Thyroid gland (tissue), 4 donors: ENCODE results near the gene CD8A. TPM values are rescaled to one million over a fixed set of nuclear protein-coding genes. Genes with fewer than 3 reads are reported as not detected.

Source experiments
- DNase-seq, 2 donors: peaks; one replicate each; pipeline ENCODE4 v3.0.0-alpha.2; 2019
- H3K27ac ChIP-seq, 3 donors: fragments of 200-600 bp; sonication (generic); 1 replicate in 2 of 3; 2 replicates in 1 of 3; pipeline ENCODE4 v1.5.1; 2016 to 2019; ENCODE audit warnings: mild to moderate bottlenecking in 1 of 3, moderate library complexity in 1 of 3
- H3K27me3 ChIP-seq: fragments of 200-600 bp; sonication (generic); one replicate; pipeline ENCODE4 v1.5.1; 2019
- H3K36me3 ChIP-seq, 2 donors: fragments of 200-600 bp; sonication (generic); one replicate each; pipeline ENCODE4 v1.5.1; 2016 to 2019
- H3K4me1 ChIP-seq, 2 donors: fragments of 200-600 bp; sonication (generic); one replicate each; pipeline ENCODE4 v1.5.1; 2017 to 2019
- H3K4me3 ChIP-seq, 3 donors: fragments of 200-600 bp; sonication (generic); replicated peaks in 1 of 3; 1 replicate in 2 of 3; 2 replicates in 1 of 3; pipeline ENCODE4 v1.5.1; 2016; ENCODE audit warnings: mild to moderate bottlenecking in 1 of 3
- H3K9me3 ChIP-seq: fragments of 200-600 bp; sonication (generic); one replicate; pipeline ENCODE4 v1.5.1; 2017
- POLR2A ChIP-seq, 2 donors: fragments of 450-650 bp; IDR thresholded peaks; one replicate each; pipeline ENCODE4 v1.6.1; 2017; ENCODE audit warnings: antibody characterized with exemption in 2 of 2, mild to moderate bottlenecking in 2 of 2, moderate library complexity in 1 of 2
- WGBS, 2 donors: methylation state at CpG; one replicate each; pipeline ENCODE4 v1.1.5; 2017; 5-methylcytosine and 5-hydroxymethylcytosine counted together
- intact Hi-C: fragments of 100-400 bp; cut with DNase I; formaldehyde crosslinking; loops from one replicate; pipeline ENCODE4 v1.15.1; 2023
- total RNA-seq, 4 donors: library from RNA; depleted of rRNA; stranded (reverse); fragments of >200 nt; gene quantifications; one replicate each; pipeline ENCODE4 v1.2.3, GENCODE V29; 2016
- TF ChIP-seq, protein P1 (sequence below), 6 experiments: fragments of 200-600 bp in 3 of 6; fragments of 450-650 bp in 3 of 6; sonication (generic) in 3 of 6; IDR thresholded peaks; one replicate each; pipeline ENCODE4 v1.5.1; 2016 to 2019; ENCODE audit warnings: antibody characterized with exemption in 6 of 6, mild to moderate bottlenecking in 2 of 6, inconsistent platforms in 1 of 6, moderate library complexity in 1 of 6

CD8A gene
- total RNA-seq, 4 donors from 2014 or later: 1.2 to 4.3 (median 2.3) TPM

DNA sequence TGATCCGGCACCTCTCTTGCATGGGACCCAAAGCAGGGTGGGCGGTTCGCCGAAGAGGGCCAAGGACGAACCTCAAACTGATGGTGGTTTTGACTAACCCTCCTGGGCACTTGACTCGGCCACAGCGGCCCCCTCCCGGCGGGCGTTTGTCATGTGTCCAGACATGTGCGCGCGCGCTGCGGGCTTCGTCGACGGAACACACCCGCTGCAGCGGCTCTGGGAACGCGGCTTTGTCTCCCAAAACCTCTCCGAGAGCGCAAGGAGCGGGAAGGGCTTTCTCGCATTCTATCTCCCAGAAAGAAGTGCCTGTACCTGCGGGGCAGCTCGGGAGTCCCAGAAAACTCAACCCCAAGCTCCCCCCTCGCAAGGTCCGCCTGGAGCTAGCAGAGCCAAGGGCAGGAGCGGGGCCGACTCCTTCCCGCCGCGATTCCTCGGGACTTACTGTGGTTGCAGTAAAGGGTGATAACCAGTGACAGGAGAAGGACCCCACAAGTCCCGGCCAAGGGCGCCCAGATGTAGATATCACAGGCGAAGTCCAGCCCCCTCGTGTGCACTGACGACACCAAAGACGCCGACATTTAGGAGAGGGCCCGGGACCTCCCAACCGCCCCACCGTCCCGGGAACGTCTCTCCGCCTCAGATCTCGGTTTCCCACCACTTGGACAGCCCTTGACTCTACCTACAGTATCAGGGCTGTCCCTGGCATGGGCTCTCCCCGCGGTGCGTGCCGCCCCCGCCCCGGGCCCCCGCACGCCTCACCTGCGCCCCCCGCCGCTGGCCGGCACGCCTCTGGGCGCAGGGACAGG, 1.6 kb downstream of the CD8A start:
- Histone ChIP-seq H3K27me3 (peaks cover 5% of the 10 kb centered on the region), H3K4me1 (peaks cover 10 to 35% of the 10 kb centered on the region in 2 donors), H3K27ac (no peak overlapping the region), H3K4me3 (peak overlapping the region in 1 of 3 donors; percentile 12), H3K36me3 (no peaks in the 10 kb centered on the region), H3K9me3 (no peaks in the 10 kb centered on the region)
- WGBS, 2 donors: 11 to 25% methylated on average over 19 to 22 of the region's 64 CpGs
- intact Hi-C loops: no loop called here
- TF ChIP-seq POLR2A (IDR thresholded peaks at IDR 0.05): no peak
- TF ChIP-seq, protein P1, sequence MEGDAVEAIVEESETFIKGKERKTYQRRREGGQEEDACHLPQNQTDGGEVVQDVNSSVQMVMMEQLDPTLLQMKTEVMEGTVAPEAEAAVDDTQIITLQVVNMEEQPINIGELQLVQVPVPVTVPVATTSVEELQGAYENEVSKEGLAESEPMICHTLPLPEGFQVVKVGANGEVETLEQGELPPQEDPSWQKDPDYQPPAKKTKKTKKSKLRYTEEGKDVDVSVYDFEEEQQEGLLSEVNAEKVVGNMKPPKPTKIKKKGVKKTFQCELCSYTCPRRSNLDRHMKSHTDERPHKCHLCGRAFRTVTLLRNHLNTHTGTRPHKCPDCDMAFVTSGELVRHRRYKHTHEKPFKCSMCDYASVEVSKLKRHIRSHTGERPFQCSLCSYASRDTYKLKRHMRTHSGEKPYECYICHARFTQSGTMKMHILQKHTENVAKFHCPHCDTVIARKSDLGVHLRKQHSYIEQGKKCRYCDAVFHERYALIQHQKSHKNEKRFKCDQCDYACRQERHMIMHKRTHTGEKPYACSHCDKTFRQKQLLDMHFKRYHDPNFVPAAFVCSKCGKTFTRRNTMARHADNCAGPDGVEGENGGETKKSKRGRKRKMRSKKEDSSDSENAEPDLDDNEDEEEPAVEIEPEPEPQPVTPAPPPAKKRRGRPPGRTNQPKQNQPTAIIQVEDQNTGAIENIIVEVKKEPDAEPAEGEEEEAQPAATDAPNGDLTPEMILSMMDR (IDR thresholded peaks at IDR 0.05): no peak
- no peak for DNase-seq

- DNase-seq: peak; percentile 61 to 62
- H3K36me3 ChIP-seq: no peaks in the 10 kb centered on the region
- intact Hi-C loops: no loop called here
- TF ChIP-seq, protein P1 (IDR thresholded peaks at IDR 0.05): no peak
- no peak for TF ChIP-seq POLR2A (IDR thresholded peaks at IDR 0.05)
- H3K27me3 ChIP-seq: peaks cover 5% of the 10 kb centered on the region
- H3K27ac ChIP-seq: no peak overlapping the region
- no peaks in the 10 kb centered on the region for H3K9me3 ChIP-seq
- H3K4me1 ChIP-seq: peaks cover 10 to 35% of the 10 kb centered on the region in 2 donors
- WGBS, 2 donors: 27 to 29% methylated on average over 7 of the region's 7 CpGs
- no peak overlapping the region for H3K4me3 ChIP-seq
These were observed 2.5 kb downstream of the CD8A start for GRCh38 chr2:86788165-86788564.

DNA sequence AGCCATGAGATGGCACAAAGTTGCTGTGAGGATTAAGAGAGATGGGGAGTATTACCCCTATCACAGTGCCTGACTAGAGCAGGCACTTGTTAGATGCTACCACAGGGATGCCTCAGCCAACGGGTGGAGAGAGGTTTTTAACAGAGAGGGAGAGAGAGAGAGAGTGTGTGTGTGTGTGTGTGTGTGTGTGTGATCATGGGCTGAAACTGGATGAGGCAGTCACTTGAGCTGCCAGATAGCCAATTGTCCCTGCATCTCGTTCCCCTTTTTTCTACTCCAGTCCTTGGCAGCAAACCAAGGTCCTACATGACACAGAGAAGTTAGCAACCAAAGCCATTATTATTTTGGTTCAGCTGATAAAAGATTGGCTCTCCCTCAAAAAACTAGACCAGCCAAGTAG, 3.0 kb downstream of the CD8A start:
- H3K27ac ChIP-seq: no peak overlapping the region
- intact Hi-C loops: no loop called here
- H3K27me3 ChIP-seq: peaks cover 5% of the 10 kb centered on the region
- DNase-seq: peak; percentile 84
- H3K4me1 ChIP-seq: peaks cover 10 to 35% of the 10 kb centered on the region in 2 donors
- no peak overlapping the region for H3K4me3 ChIP-seq
- no peaks in the 10 kb centered on the region for H3K9me3 ChIP-seq
- TF ChIP-seq, protein P1 (IDR thresholded peaks at IDR 0.05): no peak
- TF ChIP-seq POLR2A (IDR thresholded peaks at IDR 0.05): no peak
- WGBS, 2 donors: 0% methylated on average over 2 of the region's 2 CpGs
- no peaks in the 10 kb centered on the region for H3K36me3 ChIP-seq

GRCh38 chr2:86786001-86786536, 4.6 kb downstream of the CD8A start:
- no peak for DNase-seq
- no peak overlapping the region for H3K27ac ChIP-seq
- WGBS, 2 donors: 83% methylated on average over 10 of the region's 10 CpGs

More at GRCh38 chr2:86786001-86786536, 4.6 kb downstream of the CD8A start:
- no peak for TF ChIP-seq POLR2A (IDR thresholded peaks at IDR 0.05)
- TF ChIP-seq, protein P1 (IDR thresholded peaks at IDR 0.05): no peak
- intact Hi-C loops: no loop called here
- no peak overlapping the region for H3K4me3 ChIP-seq
- H3K4me1 ChIP-seq: peaks cover 10 to 33% of the 10 kb centered on the region in 2 donors
- no peaks in the 10 kb centered on the region for H3K36me3 ChIP-seq
- H3K9me3 ChIP-seq: no peaks in the 10 kb centered on the region
- H3K27me3 ChIP-seq: peaks cover 5% of the 10 kb centered on the region
